ENCODE measurements around the gene NRXN2.

GRCh38 chr11:64768300-64768694 is 45.3 kb upstream of the NRXN2 start:
- TF ChIP-seq MAX (IDR thresholded peaks at IDR 0.05) (no peak), REST (IDR thresholded peaks at IDR 0.05; ENCODE audit: low read depth) (no peak), YY1 (IDR thresholded peaks at IDR 0.05; ENCODE audit: low read depth) (no peak), EP300 (IDR thresholded peaks at IDR 0.05; ENCODE audit: borderline replicate concordance) (no peak), TAF1 (IDR thresholded peaks at IDR 0.05; ENCODE audit: low read depth) (no peak), USF1 (IDR thresholded peaks at IDR 0.05) (no peak), CREB1 (IDR thresholded peaks at IDR 0.05; ENCODE audit: low read depth) (no peak), CEBPB (IDR thresholded peaks at IDR 0.05) (no peak), NFIC (IDR thresholded peaks at IDR 0.05) (no peak), FOXM1 (IDR thresholded peaks at IDR 0.05; ENCODE audit: borderline replicate concordance, low read depth) (no peak), RAD21 (IDR thresholded peaks at IDR 0.05; ENCODE audit: low read depth) (no peak), EGR1 (IDR thresholded peaks at IDR 0.05) (no peak)

All from Ishikawa (cell line).